GM19193 (cell line): ENCODE results near the gene MAMSTR.

Source experiments
- POLR2A ChIP-seq: IDR thresholded peaks from 4 replicates; pipeline ENCODE4 v1.6.1; 2011; ENCODE audit not compliant: insufficient read depth, insufficient read length; ENCODE audit errors: extremely low read depth

Gene MAMSTR

GRCh38 chr19:48750351-48750750 is 30.8 kb upstream of the MAMSTR start:
- no peak for TF ChIP-seq POLR2A

GRCh38 chr19:48749571-48750198 is 30.2 kb upstream of the MAMSTR start:
- no peak for TF ChIP-seq POLR2A

GRCh38 chr19:48746738-48747575 is 27.4 kb upstream of the MAMSTR start, which contains the start of gene IZUMO1:
Gene IZUMO1 (minus strand): TSS chr19:48746909. CDS start chr19:48745859, 1,050 bp downstream.
- no peak for TF ChIP-seq POLR2A

- no peak for TF ChIP-seq POLR2A
Measured at GRCh38 chr19:48746110-48746509, 26.6 kb upstream of the MAMSTR start.

- no peak for TF ChIP-seq POLR2A
Measured at GRCh38 chr19:48745208-48745995, 25.9 kb upstream of the MAMSTR start.

GRCh38 chr19:48742096-48742495 is 22.6 kb upstream of the MAMSTR start:
- no peak for TF ChIP-seq POLR2A

- no peak for TF ChIP-seq POLR2A
Measured at GRCh38 chr19:48741129-48741999, 21.8 kb upstream of the MAMSTR start.

- no peak for TF ChIP-seq POLR2A
Measured at GRCh38 chr19:48740164-48740972, 20.8 kb upstream of the MAMSTR start, which contains the start of gene RASIP1. Gene RASIP1 (minus strand): TSS chr19:48740610. CDS start chr19:48740282, 328 bp downstream.

- no peak for TF ChIP-seq POLR2A
Measured at GRCh38 chr19:48739404-48740163, 20.1 kb upstream of the MAMSTR start.

GRCh38 chr19:48738557-48739403 is 19.3 kb upstream of the MAMSTR start:
- no peak for TF ChIP-seq POLR2A

GRCh38 chr19:48737360-48737998 is 18.0 kb upstream of the MAMSTR start:
- no peak for TF ChIP-seq POLR2A
